ENCODE measurements around the gene PALB2.
A peak's percentile ranks its signal among the peaks of the same experiment; 100 is the strongest.

PALB2 gene

GRCh38 chr16:23640931-23641765, at the start of gene PALB2, which contains the start of gene DCTN5:
Gene PALB2, minus strand, starts transcription at chr16:23641310. Its CDS starts 153 bp downstream, at chr16:23641157.
Gene DCTN5, plus strand, starts transcription at chr16:23641466. Its CDS starts 77 bp downstream, at chr16:23641543.
- peak; percentile 88 for DNase-seq

GRCh38 chr16:23689442-23690187, 48.5 kb upstream of the PALB2 start:
- no peak for DNase-seq

- DNase-seq = no peak
These were observed 46.1 kb upstream of the PALB2 start for GRCh38 chr16:23687034-23687808.

GRCh38 chr16:23683487-23683886, 42.4 kb upstream of the PALB2 start:
- DNase-seq = no peak

GRCh38 chr16:23682181-23682580, 41.1 kb upstream of the PALB2 start:
- no peak for DNase-seq

- DNase-seq = no peak
These were observed 38.9 kb upstream of the PALB2 start for GRCh38 chr16:23679986-23680336.

GRCh38 chr16:23679274-23679985, 38.3 kb upstream of the PALB2 start:
- DNase-seq = peak; percentile 26

- DNase-seq = peak; percentile 84
These were observed 37.5 kb upstream of the PALB2 start, which contains the start of gene PLK1 for GRCh38 chr16:23678430-23679273. Gene PLK1, plus strand, starts transcription at chr16:23678889. Its CDS starts 44 bp downstream, at chr16:23678933.

GRCh38 chr16:23676924-23677480, 35.9 kb upstream of the PALB2 start:
- no peak for DNase-seq

GRCh38 chr16:23673971-23674614, 33.0 kb upstream of the PALB2 start:
- DNase-seq = no peak

- no peak for DNase-seq
These were observed 29.1 kb upstream of the PALB2 start for GRCh38 chr16:23670137-23670776.

- no peak for DNase-seq
These were observed 27.8 kb upstream of the PALB2 start for GRCh38 chr16:23668873-23669272.

- no peak for DNase-seq
These were observed 27.1 kb upstream of the PALB2 start for GRCh38 chr16:23668225-23668624.

GRCh38 chr16:23667355-23667659, 26.2 kb upstream of the PALB2 start:
- DNase-seq = no peak

GRCh38 chr16:23666571-23667354, 25.7 kb upstream of the PALB2 start:
- no peak for DNase-seq

GRCh38 chr16:23663918-23664317, 22.8 kb upstream of the PALB2 start:
- DNase-seq = no peak

GRCh38 chr16:23651943-23652468, 10.9 kb upstream of the PALB2 start:
- no peak for DNase-seq

GRCh38 chr16:23650674-23651416, 9.7 kb upstream of the PALB2 start:
- DNase-seq = no peak
